ENCODE data around the gene NOS1AP.

DNA sequence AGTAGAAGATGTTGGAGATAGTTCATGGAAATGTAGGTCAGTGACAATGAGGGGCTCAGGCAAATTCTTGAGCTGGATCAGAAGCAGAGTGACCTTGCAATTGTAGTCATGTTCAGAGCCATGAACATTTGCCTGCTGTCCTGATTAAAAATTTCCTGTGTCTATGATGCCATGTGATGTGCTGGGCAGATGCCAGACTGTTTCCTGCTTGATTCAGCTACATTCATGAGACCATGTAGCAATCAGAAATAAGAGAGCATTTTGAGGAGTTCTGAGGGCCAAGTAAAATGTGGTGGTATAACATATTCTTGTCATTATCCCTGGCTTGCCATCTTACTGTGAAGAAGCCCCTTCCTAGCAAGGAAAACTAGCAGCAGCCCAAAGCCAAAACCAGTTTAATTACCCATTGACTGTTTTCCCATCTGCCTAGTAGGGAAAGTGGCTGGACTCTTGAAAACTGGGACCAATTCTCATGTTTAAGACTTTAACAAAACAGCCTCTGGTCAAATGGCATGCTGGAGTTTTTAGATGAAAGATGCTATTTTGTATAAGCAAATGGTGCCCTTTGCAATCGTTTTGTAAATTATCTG, 118.3 kb downstream of the NOS1AP start:
- no peak for TF ChIP-seq POLR2A (IDR thresholded peaks at IDR 0.05; ENCODE audit: low read depth, low read length)
- no peak for TF ChIP-seq TAF1 (IDR thresholded peaks at IDR 0.05; ENCODE audit: borderline replicate concordance, low read depth, low read length)
- TF ChIP-seq POLR2AphosphoS5 (IDR thresholded peaks at IDR 0.05; ENCODE audit: low read depth, low read length): no peak
